GM18526 (cell line): ENCODE data around the gene MTHFS.

ENCODE experiments used
- POLR2A ChIP-seq: IDR thresholded peaks from 3 replicates; pipeline ENCODE4 v1.6.1; 2011; ENCODE audit not compliant: insufficient read length; ENCODE audit errors: extremely low read depth

MTHFS gene

GRCh38 chr15:79837846-79838245 lies 59.0 kb downstream of the MTHFS start:
- TF ChIP-seq POLR2A: no peak

- TF ChIP-seq POLR2A: no peak
Measured at GRCh38 chr15:79834495-79834894, 62.3 kb downstream of the MTHFS start.

- no peak for TF ChIP-seq POLR2A
Measured at GRCh38 chr15:79832367-79833120, 64.3 kb downstream of the MTHFS start.

- TF ChIP-seq POLR2A: no peak
Measured at GRCh38 chr15:79831604-79832003, 65.2 kb downstream of the MTHFS start.

GRCh38 chr15:79829950-79830349 lies 66.9 kb downstream of the MTHFS start:
- TF ChIP-seq POLR2A: no peak

GRCh38 chr15:79828447-79828846 lies 68.4 kb downstream of the MTHFS start:
- no peak for TF ChIP-seq POLR2A

GRCh38 chr15:79826800-79827199 lies 70.0 kb downstream of the MTHFS start:
- no peak for TF ChIP-seq POLR2A

GRCh38 chr15:79824136-79824701 lies 72.6 kb downstream of the MTHFS start:
- no peak for TF ChIP-seq POLR2A

- no peak for TF ChIP-seq POLR2A
Measured at GRCh38 chr15:79820820-79821219, 76.0 kb downstream of the MTHFS start.

- TF ChIP-seq POLR2A: no peak
Measured at GRCh38 chr15:79820176-79820575, 76.6 kb downstream of the MTHFS start.

- no peak for TF ChIP-seq POLR2A
Measured at GRCh38 chr15:79816571-79816970, 80.2 kb downstream of the MTHFS start.

- TF ChIP-seq POLR2A: no peak
Measured at GRCh38 chr15:79815468-79815867, 81.3 kb downstream of the MTHFS start.

GRCh38 chr15:79812541-79812940 lies 84.3 kb downstream of the MTHFS start:
- TF ChIP-seq POLR2A: no peak

- no peak for TF ChIP-seq POLR2A
Measured at GRCh38 chr15:79811406-79812405, 85.1 kb downstream of the MTHFS start.

- TF ChIP-seq POLR2A: no peak
Measured at GRCh38 chr15:79804838-79805237, 92.0 kb downstream of the MTHFS start.

- no peak for TF ChIP-seq POLR2A
Measured at GRCh38 chr15:79798311-79798710, 98.5 kb downstream of the MTHFS start.
